IPS-NIHi7 (cell line): ENCODE data around the gene RAX2.

Experiments used
- DNase-seq: peaks from one replicate; pipeline ENCODE4 v3.0.0; 2012; ENCODE audit warnings: mixed read lengths; ENCODE audit errors: extremely low spot score

RAX2 gene

DNA sequence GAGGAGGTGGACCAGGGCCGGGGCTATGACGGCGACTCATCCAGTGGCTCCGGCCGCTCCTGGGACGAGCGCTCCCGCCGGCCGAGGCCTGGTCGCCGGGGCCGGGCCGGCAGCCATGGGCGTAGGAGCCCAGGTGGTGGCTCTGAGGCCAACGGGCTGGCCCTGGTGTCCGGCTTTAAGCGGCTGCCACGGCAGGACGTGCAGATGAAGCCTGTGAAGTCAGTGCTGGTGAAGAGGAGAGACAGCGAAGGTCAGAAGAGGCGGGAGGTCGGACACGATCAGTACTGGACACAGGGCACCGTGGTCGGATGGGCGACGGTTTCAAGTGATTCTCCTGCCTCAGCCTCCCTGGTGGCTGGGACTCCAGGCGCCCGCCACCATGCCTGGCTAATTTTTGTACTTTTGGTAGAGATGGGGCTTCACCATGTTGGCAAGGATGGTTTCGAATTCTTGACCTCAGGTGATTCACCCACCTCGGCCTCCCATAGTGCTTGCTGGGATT lies 41.5 kb downstream of the RAX2 start:
- no peak for DNase-seq

GRCh38 chr19:3725640-3726310 lies 46.3 kb downstream of the RAX2 start:
- DNase-seq: peak; percentile 68

GRCh38 chr19:3725121-3725520 lies 46.9 kb downstream of the RAX2 start:
- no peak for DNase-seq

- peak; percentile 13 for DNase-seq
Observed at GRCh38 chr19:3723883-3724282, 48.1 kb downstream of the RAX2 start.

GRCh38 chr19:3723110-3723488 lies 48.9 kb downstream of the RAX2 start:
- peak; percentile 3 for DNase-seq

- DNase-seq: peak; percentile 88
Observed at GRCh38 chr19:3722443-3723109, 49.5 kb downstream of the RAX2 start.

DNA sequence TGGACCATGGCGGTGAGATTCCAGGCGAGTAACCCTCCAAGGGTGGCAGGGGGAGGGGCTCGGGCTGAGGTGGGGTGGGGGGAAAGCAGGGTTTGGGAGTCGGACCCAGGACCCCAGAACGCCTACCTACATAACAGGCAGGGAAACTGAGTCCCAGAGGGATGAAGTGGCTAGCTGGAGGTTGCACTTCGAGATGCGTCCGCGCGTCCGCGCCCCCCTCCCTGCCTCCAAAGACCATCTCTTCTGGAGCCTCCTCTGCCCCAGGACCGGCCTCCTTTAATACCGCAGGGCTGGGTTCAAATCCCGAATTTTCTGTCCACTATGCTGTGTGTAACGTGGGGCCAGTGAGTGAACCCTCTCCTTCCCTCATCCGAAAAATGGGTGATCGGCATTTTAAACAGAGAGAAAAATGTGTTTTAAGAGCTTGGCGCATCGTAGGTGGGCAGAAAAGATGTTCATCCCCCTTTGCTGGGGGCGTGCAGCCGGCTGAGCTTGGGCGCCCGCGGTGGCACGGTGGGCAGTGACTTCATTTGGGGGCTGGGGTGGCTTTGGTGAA lies 50.1 kb downstream of the RAX2 start:
- no peak for DNase-seq

DNA sequence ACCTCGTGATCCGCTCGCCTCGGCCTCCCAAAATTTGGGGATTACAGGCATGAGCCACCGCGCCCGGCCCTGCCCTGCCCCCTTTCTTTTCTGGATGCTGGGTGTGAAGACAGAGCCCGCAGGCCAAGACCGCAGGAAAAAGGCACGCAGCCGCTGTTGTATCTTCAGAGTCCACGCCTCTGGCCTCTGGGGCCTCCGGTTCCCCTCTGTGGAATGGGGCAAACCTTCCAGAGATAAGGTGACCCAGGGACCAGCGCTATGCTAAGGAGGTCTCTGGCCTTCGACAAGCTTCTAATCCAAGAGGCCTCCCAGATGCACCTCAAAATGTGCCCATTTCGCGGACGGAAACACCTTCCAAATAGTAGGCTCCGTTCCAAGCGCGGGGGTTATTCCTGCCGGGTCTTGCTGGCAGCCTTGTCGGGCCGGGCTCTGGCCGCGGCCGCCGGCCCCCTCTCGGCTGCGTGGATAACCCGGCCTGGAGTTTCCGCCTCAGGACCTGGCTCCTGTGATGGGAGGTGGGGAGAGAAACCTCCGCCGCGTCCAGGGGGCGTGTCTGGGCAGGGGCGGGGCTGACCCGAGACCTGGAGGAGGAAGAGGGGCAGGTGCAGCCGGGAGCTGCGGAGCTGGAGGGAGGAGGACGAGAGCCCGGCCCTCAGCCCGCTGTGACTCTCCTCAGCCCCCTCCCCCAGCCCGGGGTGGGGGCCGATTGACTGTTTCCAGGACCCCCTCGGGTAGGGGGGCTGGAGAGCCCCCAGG lies 50.7 kb downstream of the RAX2 start:
- DNase-seq: peak; percentile 98

GRCh38 chr19:3720349-3720917 lies 51.6 kb downstream of the RAX2 start:
- DNase-seq: no peak

DNA sequence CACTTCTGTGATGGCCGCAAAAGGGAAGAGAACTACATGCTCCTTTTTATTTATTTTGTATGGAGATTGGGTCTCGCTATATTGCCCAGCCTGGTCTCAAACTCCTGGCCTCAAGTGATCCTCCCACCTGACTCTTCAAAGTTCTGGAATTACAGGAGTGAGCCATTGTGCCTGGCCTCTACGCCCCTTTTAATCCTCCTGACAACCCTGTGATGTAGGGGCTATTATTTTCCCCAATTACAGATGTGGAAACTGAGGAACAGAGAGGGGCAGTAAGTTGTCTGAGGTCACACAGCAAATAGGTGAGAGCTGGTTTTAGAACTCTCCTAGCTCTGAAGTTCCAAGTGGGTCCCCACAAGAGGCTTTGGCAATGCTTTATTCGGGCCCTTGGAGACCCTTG lies 52.2 kb downstream of the RAX2 start:
- no peak for DNase-seq
